ENCODE data around the gene MCOLN1. TPM values are rescaled to one million over a fixed set of nuclear protein-coding genes. Genes with fewer than 3 reads are reported as not detected.

Gene MCOLN1
- total RNA-seq, 1 donor from 2014 or later = 33.3 TPM

GRCh38 chr19:7521551-7522071 lies 813 bp upstream of the MCOLN1 start:
- DNase-seq (ENCODE audit: extremely low spot score, unreplicated experiment) = no peak
- peak overlapping the region; percentile 81 for H3K27ac Mint-ChIP-seq (ENCODE audit: unreplicated experiment)
- peaks cover 10% of the 10 kb centered on the region for H3K36me3 Mint-ChIP-seq (ENCODE audit: unreplicated experiment)
- peaks cover 29% of the 10 kb centered on the region for H3K4me1 Mint-ChIP-seq (ENCODE audit: unreplicated experiment)
- no peaks in the 10 kb centered on the region for H3K9me3 Mint-ChIP-seq (ENCODE audit: unreplicated experiment)
- H3K4me3 Mint-ChIP-seq (ENCODE audit: unreplicated experiment) = peak overlapping the region; percentile 84
- TF ChIP-seq CTCF (IDR thresholded peaks at IDR 0.05) = no peak
- no peaks in the 10 kb centered on the region for H3K27me3 Mint-ChIP-seq (ENCODE audit: unreplicated experiment)

GRCh38 chr19:7522923-7523667 lies 671 bp downstream of the MCOLN1 start:
- H3K27ac Mint-ChIP-seq (ENCODE audit: unreplicated experiment) = no peak overlapping the region
- peaks cover 17% of the 10 kb centered on the region for H3K4me1 Mint-ChIP-seq (ENCODE audit: unreplicated experiment)
- H3K36me3 Mint-ChIP-seq (ENCODE audit: unreplicated experiment) = peaks cover 10% of the 10 kb centered on the region
- no peaks in the 10 kb centered on the region for H3K27me3 Mint-ChIP-seq (ENCODE audit: unreplicated experiment)
- peak overlapping the region; percentile 78 for H3K4me3 Mint-ChIP-seq (ENCODE audit: unreplicated experiment)
- no peak for TF ChIP-seq CTCF (IDR thresholded peaks at IDR 0.05)
- no peak for DNase-seq (ENCODE audit: extremely low spot score, unreplicated experiment)
- H3K9me3 Mint-ChIP-seq (ENCODE audit: unreplicated experiment) = no peaks in the 10 kb centered on the region

GRCh38 chr19:7524523-7524922 lies 2.1 kb downstream of the MCOLN1 start:
- no peaks in the 10 kb centered on the region for H3K27me3 Mint-ChIP-seq (ENCODE audit: unreplicated experiment)
- DNase-seq (ENCODE audit: extremely low spot score, unreplicated experiment) = no peak
- H3K36me3 Mint-ChIP-seq (ENCODE audit: unreplicated experiment) = peaks cover 9% of the 10 kb centered on the region
- no peak overlapping the region for H3K27ac Mint-ChIP-seq (ENCODE audit: unreplicated experiment)
- no peak for TF ChIP-seq CTCF (IDR thresholded peaks at IDR 0.05)
- no peak overlapping the region for H3K4me3 Mint-ChIP-seq (ENCODE audit: unreplicated experiment)
- H3K9me3 Mint-ChIP-seq (ENCODE audit: unreplicated experiment) = no peaks in the 10 kb centered on the region
- peaks cover 14% of the 10 kb centered on the region for H3K4me1 Mint-ChIP-seq (ENCODE audit: unreplicated experiment)

GRCh38 chr19:7524992-7525739 lies 2.7 kb downstream of the MCOLN1 start:
- no peak for DNase-seq (ENCODE audit: extremely low spot score, unreplicated experiment)
- Mint-ChIP-seq H3K27me3 (ENCODE audit: unreplicated experiment) (no peaks in the 10 kb centered on the region), H3K4me1 (ENCODE audit: unreplicated experiment) (peaks cover 14% of the 10 kb centered on the region), H3K4me3 (ENCODE audit: unreplicated experiment) (no peak overlapping the region), H3K36me3 (ENCODE audit: unreplicated experiment) (peaks cover 9% of the 10 kb centered on the region), H3K27ac (ENCODE audit: unreplicated experiment) (no peak overlapping the region), H3K9me3 (ENCODE audit: unreplicated experiment) (no peaks in the 10 kb centered on the region)
- TF ChIP-seq CTCF (IDR thresholded peaks at IDR 0.05) = no peak
